Measurements from ENCODE around the gene IMPACT. TPM values are rescaled to one million over a fixed set of nuclear protein-coding genes. Genes with fewer than 3 reads are reported as not detected.

Gene IMPACT
- total and polyA plus RNA-seq, 2 of the 8 experiments (the other 6 are each of a cell fraction or from before 2014, with no cell fraction given): 31.1 to 44.6 TPM

DNA sequence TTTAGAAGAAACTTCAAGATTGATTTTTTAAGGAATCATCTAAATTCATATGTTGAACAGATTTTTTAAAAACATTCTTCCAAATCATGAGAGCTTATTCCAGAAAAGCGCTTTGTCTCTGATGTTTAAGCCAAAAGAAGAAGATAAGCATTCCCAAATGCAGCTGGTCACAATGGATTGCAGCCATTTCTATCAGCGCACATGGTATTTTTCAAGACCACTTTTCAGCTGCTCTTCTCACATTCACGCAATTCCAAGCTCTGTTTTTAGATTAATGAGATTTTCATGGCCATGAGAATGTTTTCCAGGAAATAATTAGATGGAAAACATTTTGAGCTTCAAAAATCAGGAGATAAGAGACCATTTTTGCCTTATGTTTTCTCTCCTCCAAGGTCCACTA is 37.5 kb upstream of the IMPACT start:
- Histone ChIP-seq H3K4me3 (ENCODE audit: extremely low read depth in 1 of 4, insufficient read depth in 2 of 4, low read depth in 3 of 4, low read length in 4 of 4) (no peak overlapping the region), H3K4me2 (ENCODE audit: insufficient read depth in 1 of 2, low read depth in 2 of 2, low read length in 2 of 2) (no peak overlapping the region), H4K5ac (ENCODE audit: insufficient read length, low read depth, low read length) (no peak overlapping the region), H3K4ac (replicated peaks; ENCODE audit: insufficient read length, low read depth, low read length) (no peak overlapping the region), H3K79me2 (ENCODE audit: control insufficient read depth in 1 of 2, insufficient read depth in 2 of 2, low read length in 2 of 2) (peaks cover 6 to 89% of the 10 kb centered on the region in 2 experiments), H4K20me1 (replicated peaks in 1 of 2; ENCODE audit: control insufficient read depth in 1 of 2, insufficient read depth in 2 of 2, low read length in 2 of 2) (peaks cover 0 to 8% of the 10 kb centered on the region in 2 experiments), H3K23ac (ENCODE audit: insufficient read length) (no peak overlapping the region), H2AFZ (ENCODE audit: low read length) (no peak overlapping the region), H4K8ac (ENCODE audit: extremely low read depth, insufficient read depth, low read length) (no peak overlapping the region), H3K18ac (ENCODE audit: extremely low read depth, low read length) (no peak overlapping the region), H3K4me1 (replicated peaks in 1 of 4; ENCODE audit: control insufficient read depth in 3 of 4, insufficient read depth in 4 of 4, low read length in 3 of 4) (no peaks in the 10 kb centered on the region), H3K56ac (replicated peaks; ENCODE audit: insufficient read length, low read depth, low read length) (no peak overlapping the region), H3K36me3 (ENCODE audit: control insufficient read depth in 2 of 4, insufficient read depth in 4 of 4, low read length in 3 of 4) (no peaks in the 10 kb centered on the region; a peak in 1 of 8 replicates), H3K79me1 (ENCODE audit: low read depth, low read length) (peaks cover 6% of the 10 kb centered on the region), H3K9ac (replicated peaks in 1 of 4; ENCODE audit: extremely low read depth in 1 of 4, low read depth in 3 of 4, low read length in 3 of 4) (no peak overlapping the region), H3K14ac (ENCODE audit: insufficient read length) (no peak overlapping the region), H2BK120ac (replicated peaks; ENCODE audit: low read depth, low read length) (no peak overlapping the region), H2AK5ac (ENCODE audit: low read depth, low read length) (no peak overlapping the region), H4K91ac (replicated peaks; ENCODE audit: insufficient read length, low read length) (no peak overlapping the region), H2BK12ac (ENCODE audit: low read depth, low read length) (no peak overlapping the region), H3K9me3 (ENCODE audit: insufficient read depth in 2 of 2, low read depth in 1 of 2, low read length in 1 of 2) (no peaks in the 10 kb centered on the region), H3K23me2 (ENCODE audit: low read depth, low read length) (no peaks in the 10 kb centered on the region), H3K27me3 (replicated peaks in 1 of 4; ENCODE audit: control insufficient read depth in 3 of 4, extremely low read depth in 1 of 4, insufficient read depth in 3 of 4, low read length in 3 of 4) (no peaks in the 10 kb centered on the region), H3K27ac (ENCODE audit: low read depth, low read length) (no peak overlapping the region), H2BK5ac (ENCODE audit: low read depth, low read length) (no peak overlapping the region), H2BK15ac (ENCODE audit: low read length) (no peak overlapping the region), H2BK20ac (ENCODE audit: low read length) (no peak overlapping the region)
- DNase-seq (ENCODE audit: low read depth in 1 of 2, low spot score in 2 of 2): no peak
- ChIA-PET POLR2A (ENCODE audit: partially characterized antibody) (interaction anchor here (0.6 to 1.6 kb wide), 3 partner anchors 8 to 38 kb away, joined by 3 to 5 read pairs (median 4); partner anchors contain the start of genes IMPACT and OSBPL1A), CTCF (ENCODE audit: partially characterized antibody) (interaction anchor here (0.8 to 2.0 kb wide), 3 partner anchors 18 to 29 kb away, joined by 3 to 9 read pairs (median 4); no protein-coding TSS in a partner anchor)
- no peak for FAIRE-seq
- 89% methylated on average over 3 of the region's 3 CpGs; no CpG with 5 or more reads in 1 of the 2 experiments for WGBS, 2 experiments (ENCODE audit: extremely low coverage in 1 of 2, insufficient coverage in 1 of 2, insufficient read length in 1 of 2, insufficient replicate concordance in 2 of 2, low coverage in 1 of 2, low lambda C conversion rate in 2 of 2, missing lambda C conversion rate in 1 of 2)
- TF ChIP-seq POLR2AphosphoS5 (IDR thresholded peaks at IDR 0.05; ENCODE audit: low read depth, low read length) (no peak), BACH1 (IDR thresholded peaks at IDR 0.05; ENCODE audit: low read length) (no peak), KDM1A (IDR thresholded peaks at IDR 0.05; ENCODE audit: borderline replicate concordance, low read length) (no peak), ZNF274 (IDR thresholded peaks at IDR 0.05; ENCODE audit: borderline replicate concordance, extremely low read depth, low read length) (no peak), POLR2A (IDR thresholded peaks at IDR 0.05; ENCODE audit: control extremely low read depth in 1 of 2, low read depth in 2 of 2, low read length in 2 of 2) (no peak), HDAC2 (IDR thresholded peaks at IDR 0.05; ENCODE audit: borderline replicate concordance in 1 of 2, low read depth in 2 of 2, low read length in 2 of 2) (no peak), RBBP5 (IDR thresholded peaks at IDR 0.05; ENCODE audit: borderline replicate concordance, low read depth, low read length) (no peak)

All from H1 (cell line).